Stomach (tissue), 4 donors: ENCODE data around the gene OR12D3.

Source experiments
- CTCF ChIP-seq, 7 experiments: fragments of 450-650 bp in 4 of 7; fragments of 200-600 bp in 3 of 7; sonication (generic) in 3 of 7; IDR thresholded peaks; one replicate each; pipeline ENCODE4 v1.5.1; 2016 to 2019; ENCODE audit warnings: antibody characterized with exemption in 7 of 7, control low read depth in 2 of 7, mild to moderate bottlenecking in 1 of 7
- EP300 ChIP-seq: sonication (generic); formaldehyde crosslinking; IDR thresholded peaks from one replicate; pipeline ENCODE4 v1.6.1; 2017; ENCODE audit warnings: antibody characterized with exemption
- POLR2A ChIP-seq, 4 donors: fragments of 450-650 bp; IDR thresholded peaks; one replicate each; pipeline ENCODE4 v1.6.1; 2016; ENCODE audit warnings: antibody characterized with exemption in 4 of 4, control low read depth in 2 of 4, mild to moderate bottlenecking in 1 of 4, moderate library complexity in 1 of 4

- TF ChIP-seq POLR2A (IDR thresholded peaks at IDR 0.05) = no peak
- no peak for TF ChIP-seq EP300
- TF ChIP-seq CTCF (IDR thresholded peaks at IDR 0.05) = no peak
These were observed 19.5 kb downstream of the OR12D3 start for GRCh38 chr6:29355603-29356002.
